ENCODE results near the gene MORC1.

DNA sequence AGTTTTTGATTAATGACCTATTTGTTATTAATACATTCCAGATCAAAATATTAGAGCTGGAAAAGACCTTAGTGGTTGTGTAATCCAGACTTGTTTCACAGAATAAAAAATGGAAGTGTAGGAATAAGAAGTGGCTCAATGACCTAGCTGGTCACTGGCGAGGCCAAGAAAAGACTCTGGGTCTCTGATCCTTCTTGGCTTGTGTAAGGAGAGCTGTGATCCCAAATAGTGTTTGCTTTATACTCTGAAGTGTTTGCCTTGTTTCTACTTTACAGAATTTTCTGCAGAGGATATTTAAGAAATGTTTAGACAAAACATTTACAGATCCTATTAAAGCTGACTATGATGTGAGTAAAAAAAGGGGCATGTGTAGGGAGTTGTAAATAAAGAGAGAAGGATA lies 25.7 kb upstream of the MORC1 start:
- TF ChIP-seq, protein P1, sequence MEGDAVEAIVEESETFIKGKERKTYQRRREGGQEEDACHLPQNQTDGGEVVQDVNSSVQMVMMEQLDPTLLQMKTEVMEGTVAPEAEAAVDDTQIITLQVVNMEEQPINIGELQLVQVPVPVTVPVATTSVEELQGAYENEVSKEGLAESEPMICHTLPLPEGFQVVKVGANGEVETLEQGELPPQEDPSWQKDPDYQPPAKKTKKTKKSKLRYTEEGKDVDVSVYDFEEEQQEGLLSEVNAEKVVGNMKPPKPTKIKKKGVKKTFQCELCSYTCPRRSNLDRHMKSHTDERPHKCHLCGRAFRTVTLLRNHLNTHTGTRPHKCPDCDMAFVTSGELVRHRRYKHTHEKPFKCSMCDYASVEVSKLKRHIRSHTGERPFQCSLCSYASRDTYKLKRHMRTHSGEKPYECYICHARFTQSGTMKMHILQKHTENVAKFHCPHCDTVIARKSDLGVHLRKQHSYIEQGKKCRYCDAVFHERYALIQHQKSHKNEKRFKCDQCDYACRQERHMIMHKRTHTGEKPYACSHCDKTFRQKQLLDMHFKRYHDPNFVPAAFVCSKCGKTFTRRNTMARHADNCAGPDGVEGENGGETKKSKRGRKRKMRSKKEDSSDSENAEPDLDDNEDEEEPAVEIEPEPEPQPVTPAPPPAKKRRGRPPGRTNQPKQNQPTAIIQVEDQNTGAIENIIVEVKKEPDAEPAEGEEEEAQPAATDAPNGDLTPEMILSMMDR (conservative IDR thresholded peaks at IDR 0.05 in 1 of 2, IDR thresholded peaks at IDR 0.05 in 1 of 2; ENCODE audit: extremely low read depth in 1 of 2, insufficient read depth in 1 of 2, low read depth in 1 of 2, low read length in 2 of 2), result no peak
- TF ChIP-seq EZH2 (IDR thresholded peaks at IDR 0.05; ENCODE audit: borderline replicate concordance, low read length), result no peak
